SK-N-SH treated with all-trans-retinoic acid at 6 μM for 48 hours (cell line): Measurements from ENCODE around the gene WNK1.

Experiments
- ATAC-seq: fragments of 200-7000 bp; cut with Tn5 transposase; 3 replicates; pipeline ENCODE4 v1.9.1; 2020; ENCODE audit warnings: mild to moderate bottlenecking, moderate library complexity
- ARNTL ChIP-seq: fragments of 450-650 bp; formaldehyde crosslinking; IDR thresholded peaks from 2 replicates; pipeline ENCODE4 v1.5.0; 2020; ENCODE audit warnings: low read depth, mild to moderate bottlenecking, moderate library complexity, borderline replicate concordance
- BACH2 ChIP-seq: fragments of 250-450 bp; sonication (Bioruptor Pico); IDR thresholded peaks from 2 replicates; pipeline ENCODE4 v1.9.0; 2021; ENCODE audit warnings: mild to moderate bottlenecking, borderline replicate concordance
- CREB5 ChIP-seq: fragments of 250-450 bp; sonication (Bioruptor Pico); IDR thresholded peaks from 2 replicates; pipeline ENCODE4 v1.5.1; 2020; ENCODE audit warnings: low read depth, mild to moderate bottlenecking, moderate library complexity
- CSDC2 ChIP-seq: fragments of 250-450 bp; sonication (Bioruptor Pico); IDR thresholded peaks from 2 replicates; pipeline ENCODE4 v1.5.0; 2020; ENCODE audit warnings: mild to moderate bottlenecking, moderate library complexity
- OSR1 ChIP-seq: fragments of 250-450 bp; sonication (Bioruptor Pico); IDR thresholded peaks from 2 replicates; pipeline ENCODE4 v1.8.0; 2022; ENCODE audit warnings: moderate library complexity, mild to moderate bottlenecking, inconsistent platforms
- PATZ1 ChIP-seq: fragments of 250-450 bp; sonication (Bioruptor Pico); IDR thresholded peaks from 2 replicates; pipeline ENCODE4 v1.8.0; 2020; ENCODE audit warnings: mild to moderate bottlenecking, moderate library complexity, borderline replicate concordance
- POU6F1 ChIP-seq: fragments of 250-450 bp; sonication (Bioruptor Pico); IDR thresholded peaks from 2 replicates; pipeline ENCODE4 v1.8.0; 2021; ENCODE audit warnings: low read depth, mild to moderate bottlenecking, moderate library complexity, borderline replicate concordance
- PPARA ChIP-seq: fragments of 250-450 bp; sonication (Bioruptor Pico); IDR thresholded peaks from 2 replicates; pipeline ENCODE4 v1.5.0; 2020; ENCODE audit warnings: mild to moderate bottlenecking, borderline replicate concordance
- RARB ChIP-seq: fragments of 250-450 bp; sonication (Bioruptor Pico); IDR thresholded peaks from 2 replicates; pipeline ENCODE4 v1.8.0; 2021; ENCODE audit warnings: mild to moderate bottlenecking, moderate library complexity
- SNAI2 ChIP-seq: fragments of 250-450 bp; sonication (Bioruptor Pico); IDR thresholded peaks from 2 replicates; pipeline ENCODE4 v1.5.0; 2020; ENCODE audit warnings: mild to moderate bottlenecking, moderate library complexity
- TCF4 ChIP-seq: fragments of 250-450 bp; sonication (Bioruptor Pico); IDR thresholded peaks from 2 replicates; pipeline ENCODE4 v1.8.0; 2021; ENCODE audit warnings: mild to moderate bottlenecking, moderate library complexity, borderline replicate concordance
- TOX ChIP-seq: fragments of 250-450 bp; sonication (Bioruptor Pico); IDR thresholded peaks from 2 replicates; pipeline ENCODE4 v1.8.0; 2021; ENCODE audit warnings: mild to moderate bottlenecking, moderate library complexity, borderline replicate concordance
- TSHZ2 ChIP-seq: fragments of 250-450 bp; sonication (Bioruptor Pico); IDR thresholded peaks from 2 replicates; pipeline ENCODE4 v1.5.0; 2020; ENCODE audit warnings: mild to moderate bottlenecking, moderate library complexity
- ZC3H10 ChIP-seq: fragments of 250-450 bp; sonication (Bioruptor Pico); IDR thresholded peaks from 2 replicates; pipeline ENCODE4 v1.5.1; 2021; ENCODE audit warnings: mild to moderate bottlenecking, moderate library complexity
- ZFP3 ChIP-seq: fragments of 250-450 bp; sonication (Bioruptor Pico); IDR thresholded peaks from 2 replicates; pipeline ENCODE4 v1.5.0; 2020; ENCODE audit warnings: mild to moderate bottlenecking, moderate library complexity
- ZFP30 ChIP-seq: fragments of 450-650 bp; formaldehyde crosslinking; IDR thresholded peaks from 2 replicates; pipeline ENCODE4 v1.5.0; 2022; ENCODE audit warnings: mild to moderate bottlenecking, moderate library complexity
- ZNF565 ChIP-seq: fragments of 450-650 bp; formaldehyde crosslinking; conservative IDR thresholded peaks from 2 replicates; pipeline ENCODE4 v1.5.0; 2020; ENCODE audit warnings: low read depth, mild to moderate bottlenecking, moderate library complexity
- ZNF70 ChIP-seq: fragments of 450-650 bp; formaldehyde crosslinking; IDR thresholded peaks from 2 replicates; pipeline ENCODE4 v1.5.0; 2020; ENCODE audit warnings: mild to moderate bottlenecking, moderate library complexity
- ZNF8 ChIP-seq: fragments of 450-650 bp; formaldehyde crosslinking; IDR thresholded peaks from 2 replicates; pipeline ENCODE4 v1.5.0; 2020; ENCODE audit warnings: mild to moderate bottlenecking, moderate library complexity

WNK1 gene

GRCh38 chr12:857611-858010, 105.2 kb downstream of the WNK1 start:
- no peak for TF ChIP-seq BACH2 (CRISPR knock-in tag)
- no peak for TF ChIP-seq CREB5 (CRISPR knock-in tag)
- TF ChIP-seq ZFP3 (CRISPR knock-in tag): no peak
- TF ChIP-seq TCF4 (CRISPR knock-in tag): no peak
- TF ChIP-seq SNAI2 (CRISPR knock-in tag): no peak
- TF ChIP-seq PPARA (CRISPR knock-in tag): no peak
- no peak for TF ChIP-seq TSHZ2 (CRISPR knock-in tag)
- no peak for TF ChIP-seq ZNF70 (CRISPR knock-in tag)
- no peak for TF ChIP-seq TOX (CRISPR knock-in tag)
- ATAC-seq: peak; percentile 96

GRCh38 chr12:862303-862911, 110.0 kb downstream of the WNK1 start:
- ATAC-seq: no peak
- no peak for TF ChIP-seq BACH2 (CRISPR knock-in tag)
- no peak for TF ChIP-seq SNAI2 (CRISPR knock-in tag)
- no peak for TF ChIP-seq ZNF565 (CRISPR knock-in tag)
- no peak for TF ChIP-seq ZNF8 (CRISPR knock-in tag)
- TF ChIP-seq PPARA (CRISPR knock-in tag): no peak
- TF ChIP-seq, all 23 proteins: peak for 0

- ATAC-seq: no peak
- no peak for TF ChIP-seq ZFP3 (CRISPR knock-in tag)
- no peak for TF ChIP-seq OSR1
- no peak for TF ChIP-seq TCF4 (CRISPR knock-in tag)
- TF ChIP-seq ZNF70 (CRISPR knock-in tag): no peak
- TF ChIP-seq RARB: no peak
- TF ChIP-seq ZNF565 (CRISPR knock-in tag): no peak
- no peak for TF ChIP-seq PATZ1 (CRISPR knock-in tag)
- TF ChIP-seq BACH2 (CRISPR knock-in tag): no peak
- TF ChIP-seq TOX (CRISPR knock-in tag): no peak
- no peak for TF ChIP-seq PPARA (CRISPR knock-in tag)
- TF ChIP-seq CSDC2 (CRISPR knock-in tag): no peak
- no peak for TF ChIP-seq CREB5 (CRISPR knock-in tag)
- TF ChIP-seq ARNTL (CRISPR knock-in tag): no peak
Observed at GRCh38 chr12:863285-863684, 110.9 kb downstream of the WNK1 start.

- ATAC-seq: no peak
- TF ChIP-seq ZFP3 (CRISPR knock-in tag) (no peak), POU6F1 (CRISPR knock-in tag) (no peak), ZNF565 (CRISPR knock-in tag) (no peak), OSR1 (no peak), TSHZ2 (CRISPR knock-in tag) (no peak), RARB (no peak), ZC3H10 (no peak), ZFP30 (CRISPR knock-in tag) (no peak), PATZ1 (CRISPR knock-in tag) (no peak), ARNTL (CRISPR knock-in tag) (no peak), ZNF8 (CRISPR knock-in tag) (no peak)
Observed at GRCh38 chr12:865614-866013, 113.2 kb downstream of the WNK1 start.
